C4-2B (cell line): ENCODE measurements around the gene KCNJ2.

Source experiments
- H3K27ac ChIP-seq: fragments of 450-650 bp; 2 replicates; pipeline ENCODE4 v1.5.1; 2017
- ZFX ChIP-seq: fragments of 450-650 bp; IDR thresholded peaks from 2 replicates; pipeline ENCODE4 v1.6.1; 2017
- TF ChIP-seq, protein P1 (sequence below): fragments of 450-650 bp; conservative IDR thresholded peaks from 2 replicates; pipeline ENCODE4 v1.5.1; 2017; ENCODE audit warnings: mild to moderate bottlenecking

Gene KCNJ2

DNA sequence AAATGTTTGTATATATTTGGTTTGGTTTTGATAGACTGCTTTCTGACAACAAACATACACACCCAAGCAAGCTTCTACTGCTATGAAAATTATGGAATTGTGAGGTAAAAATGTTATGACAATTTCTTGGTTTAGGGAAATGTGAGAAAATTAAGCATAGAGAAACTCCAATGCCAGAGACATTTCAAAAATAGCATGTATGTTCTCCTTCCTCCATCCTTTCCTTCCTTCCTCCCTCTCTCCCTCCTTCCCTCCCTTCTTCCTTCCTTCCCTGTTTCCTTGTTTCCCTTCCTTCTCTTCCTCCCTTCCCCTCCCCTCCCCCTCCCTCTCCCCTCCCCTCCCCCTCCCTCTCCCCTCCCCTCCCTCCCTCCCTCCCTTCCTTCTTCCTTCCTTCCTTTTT is 14.9 kb downstream of the KCNJ2 start:
- TF ChIP-seq, protein P1, sequence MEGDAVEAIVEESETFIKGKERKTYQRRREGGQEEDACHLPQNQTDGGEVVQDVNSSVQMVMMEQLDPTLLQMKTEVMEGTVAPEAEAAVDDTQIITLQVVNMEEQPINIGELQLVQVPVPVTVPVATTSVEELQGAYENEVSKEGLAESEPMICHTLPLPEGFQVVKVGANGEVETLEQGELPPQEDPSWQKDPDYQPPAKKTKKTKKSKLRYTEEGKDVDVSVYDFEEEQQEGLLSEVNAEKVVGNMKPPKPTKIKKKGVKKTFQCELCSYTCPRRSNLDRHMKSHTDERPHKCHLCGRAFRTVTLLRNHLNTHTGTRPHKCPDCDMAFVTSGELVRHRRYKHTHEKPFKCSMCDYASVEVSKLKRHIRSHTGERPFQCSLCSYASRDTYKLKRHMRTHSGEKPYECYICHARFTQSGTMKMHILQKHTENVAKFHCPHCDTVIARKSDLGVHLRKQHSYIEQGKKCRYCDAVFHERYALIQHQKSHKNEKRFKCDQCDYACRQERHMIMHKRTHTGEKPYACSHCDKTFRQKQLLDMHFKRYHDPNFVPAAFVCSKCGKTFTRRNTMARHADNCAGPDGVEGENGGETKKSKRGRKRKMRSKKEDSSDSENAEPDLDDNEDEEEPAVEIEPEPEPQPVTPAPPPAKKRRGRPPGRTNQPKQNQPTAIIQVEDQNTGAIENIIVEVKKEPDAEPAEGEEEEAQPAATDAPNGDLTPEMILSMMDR, result no peak
- no peak for TF ChIP-seq ZFX
- no peak overlapping the region for H3K27ac ChIP-seq

DNA sequence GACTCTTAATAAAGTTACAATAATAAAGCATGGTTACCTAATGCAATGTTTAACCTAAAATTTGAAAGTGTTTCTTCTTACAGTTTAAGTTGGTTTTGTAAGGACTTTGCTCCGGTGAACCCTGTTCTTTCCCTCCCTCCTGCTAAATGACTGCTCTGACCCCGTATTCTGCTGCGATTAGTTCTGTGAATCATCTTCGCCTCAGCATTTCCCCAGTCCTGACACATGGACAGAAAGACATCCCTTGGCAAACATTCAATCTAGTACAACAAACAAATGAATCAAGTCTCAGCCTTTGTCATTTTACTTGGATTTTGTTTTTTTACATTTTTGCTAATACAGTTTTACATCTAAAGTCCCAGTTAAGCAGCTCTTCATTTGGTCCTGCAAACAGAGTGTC is 15.4 kb downstream of the KCNJ2 start:
- H3K27ac ChIP-seq, result no peak overlapping the region
- TF ChIP-seq, protein P1, result no peak

DNA sequence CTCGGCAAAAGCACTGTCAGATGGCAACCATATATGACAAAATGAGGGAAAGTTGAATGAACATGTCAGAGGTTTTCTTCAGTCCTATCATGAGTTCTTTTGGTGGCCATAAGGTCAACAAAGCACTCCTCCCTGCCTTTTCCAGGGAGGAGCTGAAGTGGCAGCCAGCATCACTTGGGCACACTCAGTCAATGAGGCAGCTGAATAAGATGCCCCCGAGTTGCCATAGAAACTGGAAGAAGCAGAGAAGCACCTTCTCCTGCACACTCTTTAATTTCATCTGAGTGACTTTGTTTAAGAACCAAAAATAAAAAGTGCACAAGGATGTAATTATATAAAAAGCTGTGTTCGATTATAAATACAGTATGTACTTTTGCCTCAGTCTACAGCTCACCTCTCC is 16.0 kb downstream of the KCNJ2 start:
- TF ChIP-seq ZFX, result no peak
- TF ChIP-seq, protein P1, result no peak
- no peak overlapping the region for H3K27ac ChIP-seq

DNA sequence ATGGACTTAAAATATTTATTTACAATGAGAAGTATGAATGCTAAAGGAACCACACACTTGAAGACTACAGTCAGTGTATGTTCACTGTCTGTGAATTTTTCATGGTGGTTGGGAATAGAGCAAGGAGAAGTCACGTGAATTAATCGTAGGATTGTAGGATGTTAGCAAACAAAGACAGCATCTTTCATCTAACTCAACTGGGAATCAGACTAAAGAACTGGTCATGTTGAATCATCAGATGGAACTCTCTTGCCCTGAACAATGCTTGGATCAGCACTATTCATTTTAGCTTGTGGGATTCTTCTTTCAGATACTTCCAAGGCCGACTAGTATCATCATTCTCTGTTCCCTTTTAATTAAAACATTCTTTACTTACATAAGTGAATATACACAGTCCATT is 18.1 kb downstream of the KCNJ2 start:
- H3K27ac ChIP-seq, result no peak overlapping the region
- TF ChIP-seq, protein P1, result no peak
- TF ChIP-seq ZFX, result no peak

DNA sequence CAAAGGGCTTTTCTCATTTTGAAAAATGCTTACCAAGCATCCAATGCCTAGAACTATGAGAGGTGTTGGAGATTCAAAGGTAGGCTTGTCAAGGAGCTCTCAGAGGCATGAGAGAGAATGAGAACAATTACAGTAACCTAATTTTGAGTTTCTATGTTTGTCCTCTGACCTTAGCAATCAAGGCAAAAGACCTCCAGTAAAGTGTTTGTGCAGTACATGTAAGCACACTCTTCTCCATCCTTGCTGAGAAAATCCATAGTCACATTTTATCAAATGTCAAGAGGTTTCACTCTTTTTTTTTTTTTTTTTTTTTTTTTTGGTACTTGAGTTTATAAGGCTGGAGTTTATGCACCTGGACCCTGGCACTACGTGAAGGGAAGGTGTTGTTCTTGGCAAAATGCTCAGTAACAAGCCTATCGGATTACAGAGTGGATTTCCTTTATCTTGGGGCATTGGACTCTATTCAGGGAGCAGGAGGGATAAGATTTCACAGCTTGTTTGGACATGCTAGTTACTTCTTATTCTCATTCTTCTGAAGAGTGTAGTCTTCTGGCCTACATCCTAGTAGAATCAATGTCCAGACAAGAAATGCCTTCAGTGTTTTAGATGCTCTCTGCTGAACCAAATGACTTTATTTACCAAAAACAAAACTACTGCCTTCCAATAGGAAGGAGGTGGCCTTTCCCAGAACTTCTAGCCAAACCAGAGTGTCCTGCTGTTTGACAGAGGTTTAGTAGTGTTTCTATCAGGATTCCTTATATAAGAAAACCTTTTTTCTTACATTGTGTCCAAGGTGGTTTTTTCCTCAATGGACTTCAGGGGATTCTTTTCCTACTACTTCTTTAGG is 21.9 kb downstream of the KCNJ2 start:
- no peak overlapping the region for H3K27ac ChIP-seq
- no peak for TF ChIP-seq ZFX
- TF ChIP-seq, protein P1, result no peak

DNA sequence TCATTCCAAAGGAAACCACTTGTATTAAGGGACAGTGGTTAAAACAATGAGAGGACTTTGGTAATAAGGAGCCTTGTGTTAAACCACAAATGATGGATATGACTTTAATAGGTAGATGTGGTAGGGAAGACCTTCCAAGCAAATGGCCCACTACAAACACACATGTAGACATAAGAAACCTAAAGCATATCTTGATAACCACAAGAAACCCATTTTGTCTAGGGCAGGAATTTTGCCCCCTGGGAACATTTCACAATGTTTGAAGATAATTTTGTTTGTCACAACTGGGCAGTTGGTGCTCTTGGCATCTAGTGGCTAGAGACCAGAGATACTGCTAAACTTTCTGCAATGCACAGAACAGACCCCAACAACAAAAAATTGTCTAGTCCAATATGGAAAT is 25.8 kb downstream of the KCNJ2 start:
- TF ChIP-seq, protein P1, result no peak
- no peak for TF ChIP-seq ZFX

DNA sequence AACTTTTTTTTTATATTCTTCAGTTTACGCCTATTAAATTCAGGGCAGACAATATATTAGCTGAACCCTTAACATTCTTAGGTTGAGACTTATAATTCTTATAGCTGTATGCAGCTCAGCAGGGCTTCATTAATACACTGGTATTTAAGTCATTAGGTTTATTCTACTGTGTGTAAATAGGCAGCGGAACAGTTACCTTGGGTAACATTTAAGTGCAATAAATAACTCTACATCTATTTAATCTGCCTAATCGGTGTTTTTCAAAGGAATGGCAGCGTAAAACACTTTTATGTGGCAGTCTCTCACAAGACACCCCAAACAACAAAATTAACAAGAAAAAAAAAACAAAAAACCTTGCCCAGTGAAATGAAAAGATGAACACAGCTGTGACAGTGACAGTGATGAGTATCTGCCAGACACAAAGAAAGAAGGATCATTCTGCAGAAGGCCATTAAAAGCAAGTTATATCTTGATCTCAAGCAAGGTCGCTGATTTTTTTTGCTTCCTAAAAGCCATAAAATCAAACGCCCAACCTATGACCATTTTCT is 32.6 kb downstream of the KCNJ2 start:
- H3K27ac ChIP-seq, result no peak overlapping the region
- TF ChIP-seq, protein P1, result no peak
- no peak for TF ChIP-seq ZFX

More for the DNA sequence above, 25.8 kb downstream of the KCNJ2 start:
- H3K27ac ChIP-seq, result no peak overlapping the region
